AG09309 (cell line): ENCODE measurements around the gene NDUFAF8.

Experiments used
- DNase-seq: peaks from one replicate; pipeline ENCODE4 v3.0.0-alpha.2; 2010; ENCODE audit warnings: low read depth
- H3K4me3 ChIP-seq: 2 replicates; pipeline ENCODE4 v1.5.1; 2011; ENCODE audit warnings: mild to moderate bottlenecking, low read depth, low read length, moderate library complexity; ENCODE audit not compliant: control insufficient read depth
- CTCF ChIP-seq: IDR thresholded peaks from 2 replicates; pipeline ENCODE4 v1.5.1; 2011; ENCODE audit warnings: mild to moderate bottlenecking, low read depth, low read length, inconsistent platforms; ENCODE audit not compliant: insufficient read depth, control insufficient read depth; ENCODE audit errors: missing control alignments

NDUFAF8 gene

GRCh38 chr17:81240761-81241160, 1.6 kb downstream of the NDUFAF8 start:
- no peak for DNase-seq
- no peak for TF ChIP-seq CTCF
- H3K4me3 ChIP-seq, result no peak overlapping the region

DNA sequence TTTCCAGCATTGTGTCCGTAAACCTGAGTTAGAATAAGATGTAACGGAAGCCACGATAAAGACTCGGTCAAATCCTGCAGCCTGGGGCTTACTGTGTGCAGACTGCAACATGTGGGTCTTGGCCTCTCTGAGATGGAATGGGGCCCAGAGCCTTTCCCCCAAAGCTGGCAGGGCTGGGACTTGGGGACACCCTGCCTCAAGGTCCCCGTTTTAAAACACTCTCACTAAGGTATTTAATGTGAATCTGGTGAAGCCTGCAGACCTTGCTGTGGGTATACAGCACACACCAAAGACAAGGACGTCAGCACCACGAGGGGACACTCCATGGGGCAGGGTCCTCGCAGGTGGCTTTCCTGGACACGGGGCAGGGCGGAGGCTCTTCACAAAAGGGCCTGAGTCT, 2.1 kb downstream of the NDUFAF8 start:
- no peak for DNase-seq
- no peak for TF ChIP-seq CTCF
- H3K4me3 ChIP-seq, result no peak overlapping the region

- no peak for DNase-seq
- no peak overlapping the region for H3K4me3 ChIP-seq
- TF ChIP-seq CTCF, result peak; percentile 78
Observed at GRCh38 chr17:81241648-81242420, 2.7 kb downstream of the NDUFAF8 start.

DNA sequence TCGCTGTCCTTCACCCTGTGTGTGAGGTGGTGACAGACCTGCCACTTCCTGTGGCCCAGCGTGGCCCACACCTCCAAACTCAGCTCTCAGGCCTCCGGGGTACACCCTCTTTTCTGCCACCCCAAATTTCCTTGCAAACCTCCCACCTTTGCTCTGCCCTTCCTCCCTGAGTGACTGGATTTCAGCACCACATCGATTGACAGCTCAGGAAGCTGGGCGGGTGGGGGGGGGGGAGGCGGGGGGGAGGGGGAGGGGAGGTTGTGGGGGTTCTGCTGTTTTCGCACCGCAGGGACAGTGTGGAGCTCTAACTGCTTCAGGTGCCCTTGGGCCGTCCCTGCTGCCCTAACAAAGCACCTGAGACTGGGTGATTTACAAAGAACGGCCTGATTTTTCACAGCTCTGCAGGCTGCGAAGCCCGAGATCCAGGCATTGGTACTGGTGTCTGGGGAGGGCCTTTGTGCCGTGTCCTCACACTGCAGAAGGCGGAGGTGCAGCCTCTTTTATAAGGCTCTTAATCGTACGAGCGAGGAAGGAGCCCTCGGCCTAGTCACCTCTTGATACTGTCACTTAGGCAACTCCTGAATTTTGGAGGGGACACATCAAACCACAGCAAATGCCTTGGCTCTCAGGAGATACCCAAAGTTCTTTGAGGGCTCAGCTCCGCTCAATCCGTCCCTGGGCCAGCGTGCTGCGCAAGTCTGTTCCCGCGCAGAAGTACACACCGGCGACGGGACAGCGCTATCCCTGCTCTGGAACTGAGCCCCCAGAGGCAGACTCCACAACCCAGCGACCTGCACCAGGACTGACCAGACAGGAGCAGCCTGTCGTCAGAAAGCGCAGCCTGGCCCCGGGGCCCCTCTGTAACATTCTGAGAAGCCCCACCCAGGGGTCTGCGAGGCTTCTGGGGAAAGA, 3.6 kb downstream of the NDUFAF8 start:
- no peak overlapping the region for H3K4me3 ChIP-seq
- no peak for DNase-seq
- no peak for TF ChIP-seq CTCF

GRCh38 chr17:81243333-81243664, 4.2 kb downstream of the NDUFAF8 start:
- no peak overlapping the region for H3K4me3 ChIP-seq
- DNase-seq, result no peak
- no peak for TF ChIP-seq CTCF

DNA sequence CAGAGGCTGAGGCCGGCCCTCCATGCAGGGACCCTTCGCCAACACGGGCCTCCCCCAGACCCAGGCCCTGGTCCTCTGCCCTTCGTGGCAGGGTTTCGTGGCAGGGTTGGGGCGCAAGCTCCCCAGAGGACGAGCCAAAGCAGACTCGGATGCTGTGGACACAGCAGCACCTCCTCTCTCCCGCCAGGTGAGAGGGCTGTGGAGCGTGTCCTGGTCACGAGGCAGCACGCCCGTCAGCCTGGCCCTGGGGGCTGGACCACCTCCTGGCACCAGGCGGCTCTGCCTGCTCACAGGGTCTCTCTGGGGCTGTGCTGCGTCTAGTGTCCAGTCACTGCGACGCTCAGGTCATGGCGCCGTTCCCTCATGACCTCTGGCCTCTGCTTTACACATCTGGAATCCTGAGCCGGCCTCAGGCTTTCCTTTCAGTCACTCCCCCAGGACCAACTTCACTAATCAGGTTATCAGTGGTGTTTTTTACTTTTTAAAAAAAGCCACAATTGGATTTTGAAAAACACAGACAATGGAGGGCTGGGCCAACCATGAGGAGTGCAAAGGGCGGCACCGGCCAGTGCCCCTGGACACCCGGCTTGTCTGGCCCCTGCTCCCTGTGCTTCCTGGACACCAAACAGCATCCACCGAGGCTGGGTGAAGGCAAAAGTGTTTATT, 5.4 kb downstream of the NDUFAF8 start:
- no peak for DNase-seq
- no peak overlapping the region for H3K4me3 ChIP-seq
- TF ChIP-seq CTCF, result no peak
